ENCODE data around the gene GALNT13. TPM values are rescaled to one million over a fixed set of nuclear protein-coding genes. Genes with fewer than 3 reads are reported as not detected.
A peak's percentile ranks its signal among the peaks of the same experiment; 100 is the strongest.

The GALNT13 gene
- total and polyA plus RNA-seq, 2 donors (not counting 1 experiment from before 2014, with no cell fraction given) = 0.17 TPM; not detected in 1

DNA sequence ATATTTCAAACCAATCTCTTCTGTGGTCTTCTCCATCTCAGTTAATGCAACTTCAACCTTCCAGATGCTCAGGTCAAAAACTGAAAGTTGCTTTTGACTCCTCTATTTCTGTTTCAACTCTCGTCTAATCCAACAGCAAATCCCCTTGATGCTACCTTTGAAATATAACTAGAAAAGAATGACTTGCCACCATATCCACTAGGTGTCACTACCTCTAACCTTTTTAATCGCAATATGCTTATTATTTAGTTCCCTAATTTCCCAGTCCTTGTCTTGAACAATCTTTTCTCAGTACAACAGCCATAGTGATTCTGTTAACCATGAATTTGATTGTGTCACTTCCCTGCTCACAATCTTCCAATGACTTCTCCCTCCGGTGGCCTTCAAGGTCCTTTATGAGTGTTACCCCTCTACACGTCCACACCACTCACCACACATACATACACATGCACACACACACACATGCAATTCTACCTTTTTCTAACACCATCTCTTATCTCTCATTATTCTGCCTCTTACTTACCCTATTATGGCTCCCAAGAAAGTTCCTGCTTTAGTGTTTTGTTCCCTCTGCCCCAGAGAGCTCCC is 581.3 kb downstream of the GALNT13 start:
- Histone ChIP-seq H3K79me2 (ENCODE audit: control insufficient read depth, insufficient read depth, low read length) (no peaks in the 10 kb centered on the region), H3K27me3 (ENCODE audit: control insufficient read depth, insufficient read depth, low read length) (no peaks in the 10 kb centered on the region), H3K27ac (ENCODE audit: insufficient read depth, low read length) (no peak overlapping the region), H3K9me3 (ENCODE audit: control insufficient read depth, insufficient read depth, low read depth, low read length) (no peaks in the 10 kb centered on the region), H3K4me1 (ENCODE audit: control insufficient read depth, extremely low read depth, insufficient read depth, low read length) (no peaks in the 10 kb centered on the region), H2AFZ (ENCODE audit: low read length) (peak overlapping the region; percentile 12), H3K9ac (ENCODE audit: insufficient read depth, low read length) (no peak overlapping the region), H3K4me3 (replicated peaks in 1 of 4; ENCODE audit: control extremely low read depth in 1 of 4, insufficient read depth in 1 of 4, low read depth in 3 of 4, low read length in 4 of 4) (no peak overlapping the region), H4K20me1 (ENCODE audit: control insufficient read depth, extremely low read depth, insufficient read depth, low read length) (no peaks in the 10 kb centered on the region), H3K36me3 (ENCODE audit: control insufficient read depth, insufficient read depth, low read length) (no peaks in the 10 kb centered on the region), H3K4me2 (ENCODE audit: extremely low read depth, insufficient read depth, low read length) (no peak overlapping the region)
- peak in 1 of 2 donors; percentile 31 for DNase-seq (ENCODE audit: low read depth in 2 of 2)
- TF ChIP-seq, protein P1, sequence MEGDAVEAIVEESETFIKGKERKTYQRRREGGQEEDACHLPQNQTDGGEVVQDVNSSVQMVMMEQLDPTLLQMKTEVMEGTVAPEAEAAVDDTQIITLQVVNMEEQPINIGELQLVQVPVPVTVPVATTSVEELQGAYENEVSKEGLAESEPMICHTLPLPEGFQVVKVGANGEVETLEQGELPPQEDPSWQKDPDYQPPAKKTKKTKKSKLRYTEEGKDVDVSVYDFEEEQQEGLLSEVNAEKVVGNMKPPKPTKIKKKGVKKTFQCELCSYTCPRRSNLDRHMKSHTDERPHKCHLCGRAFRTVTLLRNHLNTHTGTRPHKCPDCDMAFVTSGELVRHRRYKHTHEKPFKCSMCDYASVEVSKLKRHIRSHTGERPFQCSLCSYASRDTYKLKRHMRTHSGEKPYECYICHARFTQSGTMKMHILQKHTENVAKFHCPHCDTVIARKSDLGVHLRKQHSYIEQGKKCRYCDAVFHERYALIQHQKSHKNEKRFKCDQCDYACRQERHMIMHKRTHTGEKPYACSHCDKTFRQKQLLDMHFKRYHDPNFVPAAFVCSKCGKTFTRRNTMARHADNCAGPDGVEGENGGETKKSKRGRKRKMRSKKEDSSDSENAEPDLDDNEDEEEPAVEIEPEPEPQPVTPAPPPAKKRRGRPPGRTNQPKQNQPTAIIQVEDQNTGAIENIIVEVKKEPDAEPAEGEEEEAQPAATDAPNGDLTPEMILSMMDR (conservative IDR thresholded peaks at IDR 0.05 in 1 of 2, IDR thresholded peaks at IDR 0.05 in 1 of 2; ENCODE audit: low read depth in 1 of 2, low read length in 2 of 2) = peak in 1 of 2 donors; percentile 42
- no peak for TF ChIP-seq EZH2 (IDR thresholded peaks at IDR 0.05; ENCODE audit: low read length, missing control alignments)

GRCh38 chr2:154455166-154455565 is 583.4 kb downstream of the GALNT13 start:
- H3K27ac ChIP-seq (ENCODE audit: insufficient read depth, low read length) = no peak overlapping the region
- no peak overlapping the region for H3K9ac ChIP-seq (ENCODE audit: insufficient read depth, low read length)
- H2AFZ ChIP-seq (ENCODE audit: low read length) = no peak overlapping the region
- H3K27me3 ChIP-seq (ENCODE audit: control insufficient read depth, insufficient read depth, low read length) = no peaks in the 10 kb centered on the region
- no peaks in the 10 kb centered on the region for H3K9me3 ChIP-seq (ENCODE audit: control insufficient read depth, insufficient read depth, low read depth, low read length)
- no peaks in the 10 kb centered on the region for H3K36me3 ChIP-seq (ENCODE audit: control insufficient read depth, insufficient read depth, low read length)
- H3K4me2 ChIP-seq (ENCODE audit: extremely low read depth, insufficient read depth, low read length) = peak overlapping the region; percentile 9
- peak overlapping the region in 2 of 4 experiments; percentile 44 to 72 for H3K4me3 ChIP-seq (replicated peaks in 1 of 4; ENCODE audit: control extremely low read depth in 1 of 4, insufficient read depth in 1 of 4, low read depth in 3 of 4, low read length in 4 of 4)
- DNase-seq (ENCODE audit: low read depth in 2 of 2) = peak; percentile 10 to 27
- no peaks in the 10 kb centered on the region for H3K79me2 ChIP-seq (ENCODE audit: control insufficient read depth, insufficient read depth, low read length)
- no peaks in the 10 kb centered on the region for H4K20me1 ChIP-seq (ENCODE audit: control insufficient read depth, extremely low read depth, insufficient read depth, low read length)
- no peaks in the 10 kb centered on the region for H3K4me1 ChIP-seq (ENCODE audit: control insufficient read depth, extremely low read depth, insufficient read depth, low read length)
- TF ChIP-seq, protein P1 (conservative IDR thresholded peaks at IDR 0.05 in 1 of 2, IDR thresholded peaks at IDR 0.05 in 1 of 2; ENCODE audit: low read depth in 1 of 2, low read length in 2 of 2) = no peak
- TF ChIP-seq EZH2 (IDR thresholded peaks at IDR 0.05; ENCODE audit: low read length, missing control alignments) = no peak

- Histone ChIP-seq H3K36me3 (ENCODE audit: control insufficient read depth, insufficient read depth, low read length) (no peaks in the 10 kb centered on the region), H3K9me3 (ENCODE audit: control insufficient read depth, insufficient read depth, low read depth, low read length) (no peaks in the 10 kb centered on the region), H3K9ac (ENCODE audit: insufficient read depth, low read length) (no peak overlapping the region), H3K79me2 (ENCODE audit: control insufficient read depth, insufficient read depth, low read length) (no peaks in the 10 kb centered on the region), H3K27ac (ENCODE audit: insufficient read depth, low read length) (no peak overlapping the region), H3K4me2 (ENCODE audit: extremely low read depth, insufficient read depth, low read length) (peak overlapping the region; percentile 9), H3K4me3 (replicated peaks in 1 of 4; ENCODE audit: control extremely low read depth in 1 of 4, insufficient read depth in 1 of 4, low read depth in 3 of 4, low read length in 4 of 4) (peak overlapping the region; percentile 1 to 72 (median 35)), H4K20me1 (ENCODE audit: control insufficient read depth, extremely low read depth, insufficient read depth, low read length) (no peaks in the 10 kb centered on the region), H3K4me1 (ENCODE audit: control insufficient read depth, extremely low read depth, insufficient read depth, low read length) (no peaks in the 10 kb centered on the region), H2AFZ (ENCODE audit: low read length) (no peak overlapping the region), H3K27me3 (ENCODE audit: control insufficient read depth, insufficient read depth, low read length) (no peaks in the 10 kb centered on the region)
- no peak for TF ChIP-seq EZH2 (IDR thresholded peaks at IDR 0.05; ENCODE audit: low read length, missing control alignments)
- DNase-seq (ENCODE audit: low read depth in 2 of 2) = peak in 1 of 2 donors; percentile 46
These were observed 584.1 kb downstream of the GALNT13 start for GRCh38 chr2:154455866-154456265.

Data from fibroblast of lung (primary cell).